Measurements from ENCODE around the gene C12orf75.
A peak's percentile ranks its signal among the peaks of the same experiment; 100 is the strongest.
"Not testable (repeated sequence)": the region's sequence is repeated elsewhere in the genome, so short reads cannot be mapped to it uniquely, and the experiment has no call there.

Gene C12orf75

GRCh38 chr12:105332286-105332685 is 1.8 kb downstream of the C12orf75 start:
- not testable (repeated sequence) for H2AK5ac ChIP-seq (ENCODE audit: low read length); H3K79me2 ChIP-seq (ENCODE audit: control insufficient read depth, insufficient read depth, low read length, poor library complexity); H2BK120ac ChIP-seq (ENCODE audit: insufficient read depth, low read length, poor library complexity); H3K4ac ChIP-seq (ENCODE audit: low read depth, low read length); H4K91ac ChIP-seq (ENCODE audit: low read depth, low read length); H4K8ac ChIP-seq (ENCODE audit: low read depth, low read length); H3K4me3 ChIP-seq (ENCODE audit: low read depth, low read length); H3K23ac ChIP-seq (ENCODE audit: low read length); H2BK12ac ChIP-seq (ENCODE audit: low read length); H3K18ac ChIP-seq (ENCODE audit: low read length); H3K9ac ChIP-seq (ENCODE audit: low read length); H3K36me3 ChIP-seq (ENCODE audit: control insufficient read depth in 1 of 2, insufficient read depth in 2 of 2, low read length in 2 of 2); H4K12ac ChIP-seq (ENCODE audit: low read depth, low read length); H2AFZ ChIP-seq (ENCODE audit: insufficient read depth, low read length, poor library complexity); H3K79me1 ChIP-seq (ENCODE audit: low read length); H2BK5ac ChIP-seq (ENCODE audit: low read depth, low read length, poor library complexity); H3K14ac ChIP-seq (ENCODE audit: low read length); H3K9me3 ChIP-seq (ENCODE audit: insufficient read depth, low read depth, low read length); H3K27me3 ChIP-seq (ENCODE audit: insufficient read depth, low read length)
- no CpG with 5 or more reads among the region's 6 CpGs for WGBS (ENCODE audit: extremely low coverage, insufficient coverage, insufficient read length)
- DNase-seq = peak; percentile 59 to 71
- Histone ChIP-seq H3K27ac (ENCODE audit: low read depth, low read length) (peak overlapping the region; percentile 50), H3K4me1 (ENCODE audit: control insufficient read depth in 1 of 2, insufficient read depth in 2 of 2, low read length in 2 of 2) (peaks cover 3 to 33% of the 10 kb centered on the region in 2 experiments), H3K4me2 (ENCODE audit: low read length) (peak overlapping the region; percentile 90)

- H3K27ac ChIP-seq (ENCODE audit: low read depth, low read length) = no peak overlapping the region
- no peak overlapping the region for H3K9ac ChIP-seq (ENCODE audit: low read length)
- H2BK5ac ChIP-seq (ENCODE audit: low read depth, low read length, poor library complexity) = no peak overlapping the region
- H4K8ac ChIP-seq (ENCODE audit: low read depth, low read length) = no peak overlapping the region
- H3K14ac ChIP-seq (ENCODE audit: low read length) = no peak overlapping the region
- no peak overlapping the region for H2AFZ ChIP-seq (ENCODE audit: insufficient read depth, low read length, poor library complexity)
- no peak overlapping the region for H3K23ac ChIP-seq (ENCODE audit: low read length)
- H3K79me1 ChIP-seq (ENCODE audit: low read length) = peaks cover 8% of the 10 kb centered on the region
- peak in 1 of 2 donors; percentile 51 for DNase-seq
- H3K27me3 ChIP-seq (ENCODE audit: insufficient read depth, low read length) = no peaks in the 10 kb centered on the region
- H3K4ac ChIP-seq (ENCODE audit: low read depth, low read length) = no peak overlapping the region
- H4K91ac ChIP-seq (ENCODE audit: low read depth, low read length) = no peak overlapping the region
- H4K12ac ChIP-seq (ENCODE audit: low read depth, low read length) = no peak overlapping the region
- H3K9me3 ChIP-seq (ENCODE audit: insufficient read depth, low read depth, low read length) = no peaks in the 10 kb centered on the region
- H2AK5ac ChIP-seq (ENCODE audit: low read length) = no peak overlapping the region
- H3K79me2 ChIP-seq (ENCODE audit: control insufficient read depth, insufficient read depth, low read length, poor library complexity) = peaks cover 5% of the 10 kb centered on the region
- peaks cover 3 to 36% of the 10 kb centered on the region in 2 experiments for H3K4me1 ChIP-seq (ENCODE audit: control insufficient read depth in 1 of 2, insufficient read depth in 2 of 2, low read length in 2 of 2)
- H3K4me2 ChIP-seq (ENCODE audit: low read length) = peak overlapping the region; percentile 0
- peaks cover 0 to 2% of the 10 kb centered on the region in 2 experiments for H3K36me3 ChIP-seq (ENCODE audit: control insufficient read depth in 1 of 2, insufficient read depth in 2 of 2, low read length in 2 of 2)
- no CpG with 5 or more reads among the region's 1 CpG for WGBS (ENCODE audit: extremely low coverage, insufficient coverage, insufficient read length)
- H3K4me3 ChIP-seq (ENCODE audit: low read depth, low read length) = no peak overlapping the region
- H2BK120ac ChIP-seq (ENCODE audit: insufficient read depth, low read length, poor library complexity) = no peak overlapping the region
- no peak overlapping the region for H2BK12ac ChIP-seq (ENCODE audit: low read length)
- no peak overlapping the region for H3K18ac ChIP-seq (ENCODE audit: low read length)
Observed at GRCh38 chr12:105332925-105333324, 2.4 kb downstream of the C12orf75 start.

- no peak overlapping the region for H2BK12ac ChIP-seq (ENCODE audit: low read length)
- H2BK120ac ChIP-seq (ENCODE audit: insufficient read depth, low read length, poor library complexity) = no peak overlapping the region
- peaks cover 8% of the 10 kb centered on the region for H3K79me1 ChIP-seq (ENCODE audit: low read length)
- H2AFZ ChIP-seq (ENCODE audit: insufficient read depth, low read length, poor library complexity) = no peak overlapping the region
- H3K36me3 ChIP-seq (ENCODE audit: control insufficient read depth in 1 of 2, insufficient read depth in 2 of 2, low read length in 2 of 2) = peaks cover 3 to 6% of the 10 kb centered on the region in 2 experiments
- H4K8ac ChIP-seq (ENCODE audit: low read depth, low read length) = no peak overlapping the region
- no peak overlapping the region for H2BK5ac ChIP-seq (ENCODE audit: low read depth, low read length, poor library complexity)
- H4K12ac ChIP-seq (ENCODE audit: low read depth, low read length) = no peak overlapping the region
- peak overlapping the region; percentile 7 for H3K4me2 ChIP-seq (ENCODE audit: low read length)
- no peak overlapping the region for H3K4ac ChIP-seq (ENCODE audit: low read depth, low read length)
- peaks cover 8% of the 10 kb centered on the region for H3K79me2 ChIP-seq (ENCODE audit: control insufficient read depth, insufficient read depth, low read length, poor library complexity)
- H3K14ac ChIP-seq (ENCODE audit: low read length) = no peak overlapping the region
- no peak overlapping the region for H3K23ac ChIP-seq (ENCODE audit: low read length)
- no peak overlapping the region for H2AK5ac ChIP-seq (ENCODE audit: low read length)
- H3K4me1 ChIP-seq (ENCODE audit: control insufficient read depth in 1 of 2, insufficient read depth in 2 of 2, low read length in 2 of 2) = peaks cover 3 to 36% of the 10 kb centered on the region in 2 experiments
- H3K27ac ChIP-seq (ENCODE audit: low read depth, low read length) = no peak overlapping the region
- no peak overlapping the region for H3K18ac ChIP-seq (ENCODE audit: low read length)
- no peaks in the 10 kb centered on the region for H3K27me3 ChIP-seq (ENCODE audit: insufficient read depth, low read length)
- DNase-seq = peak; percentile 84 to 90
- WGBS (ENCODE audit: extremely low coverage, insufficient coverage, insufficient read length) = no CpG with 5 or more reads among the region's 3 CpGs
- H3K4me3 ChIP-seq (ENCODE audit: low read depth, low read length) = no peak overlapping the region
- no peak overlapping the region for H4K91ac ChIP-seq (ENCODE audit: low read depth, low read length)
- H3K9me3 ChIP-seq (ENCODE audit: insufficient read depth, low read depth, low read length) = no peaks in the 10 kb centered on the region
- no peak overlapping the region for H3K9ac ChIP-seq (ENCODE audit: low read length)
Observed at GRCh38 chr12:105334001-105334400, 3.5 kb downstream of the C12orf75 start.

- Histone ChIP-seq H3K27me3 (ENCODE audit: insufficient read depth, low read length) (no peaks in the 10 kb centered on the region), H3K23ac (ENCODE audit: low read length) (no peak overlapping the region), H2BK12ac (ENCODE audit: low read length) (no peak overlapping the region), H3K79me2 (ENCODE audit: control insufficient read depth, insufficient read depth, low read length, poor library complexity) (peaks cover 8% of the 10 kb centered on the region), H3K36me3 (ENCODE audit: control insufficient read depth in 1 of 2, insufficient read depth in 2 of 2, low read length in 2 of 2) (peaks cover 3 to 6% of the 10 kb centered on the region in 2 experiments), H3K9me3 (ENCODE audit: insufficient read depth, low read depth, low read length) (no peaks in the 10 kb centered on the region), H3K4me1 (ENCODE audit: control insufficient read depth in 1 of 2, insufficient read depth in 2 of 2, low read length in 2 of 2) (peaks cover 3 to 36% of the 10 kb centered on the region in 2 experiments), H2BK120ac (ENCODE audit: insufficient read depth, low read length, poor library complexity) (no peak overlapping the region), H3K27ac (ENCODE audit: low read depth, low read length) (no peak overlapping the region), H3K9ac (ENCODE audit: low read length) (no peak overlapping the region), H3K79me1 (ENCODE audit: low read length) (peaks cover 8% of the 10 kb centered on the region), H2BK5ac (ENCODE audit: low read depth, low read length, poor library complexity) (no peak overlapping the region), H3K18ac (ENCODE audit: low read length) (no peak overlapping the region), H3K4ac (ENCODE audit: low read depth, low read length) (no peak overlapping the region), H3K14ac (ENCODE audit: low read length) (no peak overlapping the region), H4K8ac (ENCODE audit: low read depth, low read length) (no peak overlapping the region), H4K91ac (ENCODE audit: low read depth, low read length) (no peak overlapping the region), H3K4me3 (ENCODE audit: low read depth, low read length) (no peak overlapping the region), H4K12ac (ENCODE audit: low read depth, low read length) (no peak overlapping the region), H3K4me2 (ENCODE audit: low read length) (no peak overlapping the region), H2AFZ (ENCODE audit: insufficient read depth, low read length, poor library complexity) (no peak overlapping the region), H2AK5ac (ENCODE audit: low read length) (no peak overlapping the region)
- no CpG with 5 or more reads among the region's 4 CpGs for WGBS (ENCODE audit: extremely low coverage, insufficient coverage, insufficient read length)
- peak; percentile 54 to 92 for DNase-seq
Observed at GRCh38 chr12:105334582-105334981, 4.1 kb downstream of the C12orf75 start.
